CD8-positive, alpha-beta memory T cell (primary cell): Measurements from ENCODE around the gene IQCM. TPM values are rescaled to one million over a fixed set of nuclear protein-coding genes. Genes with fewer than 3 reads are reported as not detected.
"Not testable (repeated sequence)": the region's sequence is repeated elsewhere in the genome, so short reads cannot be mapped to it uniquely, and the experiment has no call there.

Experiments used
- CTCF ChIA-PET: fragments of 350-600 bp; sonication (Branson Sonifier 250); formaldehyde crosslinking; loops from one replicate; lab custom pipeline; 2021; ENCODE audit warnings: antibody characterized with exemption; lab: Charles Lee
- POLR2A ChIA-PET: fragments of 350-600 bp; sonication (Branson Sonifier 250); formaldehyde crosslinking; loops from one replicate; lab custom pipeline; 2021; ENCODE audit warnings: antibody characterized with exemption; lab: Charles Lee
- DNase-seq, 5 donors: peaks; one replicate each; pipeline versions ENCODE4 v3.0.0 to v3.0.0-alpha.2; 2020 to 2022; ENCODE audit warnings: mixed read lengths in 1 of 5
- H3K27ac ChIP-seq: one replicate; pipeline ENCODE4 v1.7.0; 2013; ENCODE audit warnings: low read depth, mild to moderate bottlenecking, low read length, moderate library complexity
- H3K27me3 ChIP-seq: 2 replicates; pipeline ENCODE4 v1.7.0; 2013; ENCODE audit warnings: low read length, mild to moderate bottlenecking; ENCODE audit not compliant: insufficient read depth, poor library complexity, severe bottlenecking
- H3K36me3 ChIP-seq: 2 replicates; pipeline ENCODE4 v1.7.0; 2013; ENCODE audit warnings: mild to moderate bottlenecking, low read length, moderate library complexity; ENCODE audit not compliant: insufficient read depth
- H3K4me1 ChIP-seq: 2 replicates; pipeline ENCODE4 v1.7.0; 2013; ENCODE audit warnings: mild to moderate bottlenecking, low read length, moderate library complexity; ENCODE audit not compliant: insufficient read depth
- H3K4me3 ChIP-seq: 2 replicates; pipeline ENCODE4 v1.7.0; 2013; ENCODE audit warnings: mild to moderate bottlenecking, low read length
- H3K9me3 ChIP-seq: 2 replicates; pipeline ENCODE4 v1.7.0; 2013; ENCODE audit warnings: mild to moderate bottlenecking, low read length
- H3K27ac Mint-ChIP-seq, 8 donors: one replicate each; pipeline ENCODE4 v1.8.0; 2020 to 2021; ENCODE audit warnings: mixed read lengths in 8 of 8, mild to moderate bottlenecking in 6 of 8, inconsistent platforms in 3 of 8, moderate library complexity in 3 of 8
- H3K27me3 Mint-ChIP-seq, 2 donors: one replicate each; pipeline ENCODE4 v1.8.0; 2020 to 2021; ENCODE audit warnings: mixed read lengths in 2 of 2, mild to moderate bottlenecking in 1 of 2, moderate library complexity in 1 of 2
- H3K36me3 Mint-ChIP-seq, 3 donors: one replicate each; pipeline ENCODE4 v1.8.0; 2020 to 2021; ENCODE audit warnings: mixed read lengths in 3 of 3, inconsistent platforms in 1 of 3, mild to moderate bottlenecking in 1 of 3
- H3K4me1 Mint-ChIP-seq, 3 donors: one replicate each; pipeline ENCODE4 v1.8.0; 2020 to 2021; ENCODE audit warnings: mixed read lengths in 3 of 3, inconsistent platforms in 1 of 3, mild to moderate bottlenecking in 1 of 3
- H3K4me3 Mint-ChIP-seq, 7 donors: one replicate each; pipeline ENCODE4 v1.8.0; 2020 to 2021; ENCODE audit warnings: mixed read lengths in 7 of 7, mild to moderate bottlenecking in 6 of 7, moderate library complexity in 4 of 7, inconsistent platforms in 2 of 7
- H3K9me3 Mint-ChIP-seq, 5 donors: one replicate each; pipeline ENCODE4 v1.8.0; 2020 to 2022; ENCODE audit warnings: mixed read lengths in 5 of 5, mild to moderate bottlenecking in 3 of 5, moderate library complexity in 2 of 5, inconsistent platforms in 1 of 5
- polyA plus RNA-seq: library from polyadenylated mRNA; unstranded; fragments of 300-500 nt; fragmentation: Illumina TruSeq; gene quantifications from one replicate; pipeline ENCODE4 v1.2.3, GENCODE V29; 2021
- total RNA-seq, 2 experiments: library from RNA; stranded (reverse); gene quantifications; one replicate each; pipeline ENCODE4 v1.2.3, GENCODE V29; 2021

Gene IQCM
- total and polyA plus RNA-seq, 3 experiments from 2014 or later, result not detected

- H3K4me1 Mint-ChIP-seq, POLR2A ChIA-PET, H3K27ac ChIP-seq, H3K36me3 ChIP-seq, H3K36me3 Mint-ChIP-seq, H3K9me3 ChIP-seq, H3K4me3 ChIP-seq, H3K27ac Mint-ChIP-seq, H3K4me1 ChIP-seq, CTCF ChIA-PET, H3K4me3 Mint-ChIP-seq, H3K27me3 Mint-ChIP-seq, DNase-seq, H3K27me3 ChIP-seq: not testable (repeated sequence)
- peaks cover 0 to 13% (median 2%) of the 10 kb centered on the region in 5 donors for H3K9me3 Mint-ChIP-seq
Observed at GRCh38 chr4:149507309-149507708, 308.3 kb downstream of the IQCM start.

- no peaks in the 10 kb centered on the region for H3K9me3 ChIP-seq
- H3K27ac Mint-ChIP-seq, result no peak overlapping the region
- no peaks in the 10 kb centered on the region for H3K36me3 Mint-ChIP-seq
- ChIA-PET POLR2A (no interaction called here), CTCF (no interaction called here)
- H3K4me3 ChIP-seq, result no peak overlapping the region
- H3K27ac ChIP-seq, result no peak overlapping the region
- H3K4me1 Mint-ChIP-seq, result no peaks in the 10 kb centered on the region
- H3K27me3 Mint-ChIP-seq, result peaks cover 0 to 1% of the 10 kb centered on the region in 2 donors
- H3K4me3 Mint-ChIP-seq, result no peak overlapping the region
- peaks cover 0 to 8% (median 3%) of the 10 kb centered on the region in 5 donors for H3K9me3 Mint-ChIP-seq
- H3K27me3 ChIP-seq, result no peaks in the 10 kb centered on the region
- no peak for DNase-seq
- no peaks in the 10 kb centered on the region for H3K36me3 ChIP-seq
- no peaks in the 10 kb centered on the region for H3K4me1 ChIP-seq
Observed at GRCh38 chr4:149500806-149501205, 314.8 kb downstream of the IQCM start.

GRCh38 chr4:149499726-149500125 is 315.9 kb downstream of the IQCM start:
- POLR2A ChIA-PET, result no interaction called here
- H3K4me1 Mint-ChIP-seq, result no peaks in the 10 kb centered on the region
- no peaks in the 10 kb centered on the region for H3K4me1 ChIP-seq

GRCh38 chr4:149498246-149498645 is 317.4 kb downstream of the IQCM start:
- Histone ChIP-seq H3K9me3 (no peaks in the 10 kb centered on the region), H3K4me1 (no peaks in the 10 kb centered on the region), H3K4me3 (no peak overlapping the region), H3K36me3 (no peaks in the 10 kb centered on the region), H3K27ac (no peak overlapping the region), H3K27me3 (no peaks in the 10 kb centered on the region)
- no peaks in the 10 kb centered on the region for H3K36me3 Mint-ChIP-seq
- peaks cover 0 to 1% of the 10 kb centered on the region in 2 donors for H3K27me3 Mint-ChIP-seq
- DNase-seq, result no peak
- H3K4me3 Mint-ChIP-seq, result no peak overlapping the region
- peaks cover 0 to 11% (median 3%) of the 10 kb centered on the region in 5 donors for H3K9me3 Mint-ChIP-seq
- ChIA-PET POLR2A (no interaction called here), CTCF (no interaction called here)
- no peak overlapping the region for H3K27ac Mint-ChIP-seq
- H3K4me1 Mint-ChIP-seq, result no peaks in the 10 kb centered on the region

More at GRCh38 chr4:149499726-149500125, 315.9 kb downstream of the IQCM start:
- Histone ChIP-seq H3K27me3 (no peaks in the 10 kb centered on the region), H3K27ac (no peak overlapping the region), H3K9me3 (no peaks in the 10 kb centered on the region), H3K4me3 (no peak overlapping the region), H3K36me3 (no peaks in the 10 kb centered on the region)
- no peak for DNase-seq
- H3K27ac Mint-ChIP-seq, result no peak overlapping the region
- peaks cover 0 to 1% of the 10 kb centered on the region in 2 donors for H3K27me3 Mint-ChIP-seq
- H3K9me3 Mint-ChIP-seq, result peaks cover 0 to 8% (median 3%) of the 10 kb centered on the region in 5 donors
- CTCF ChIA-PET, result no interaction called here
- H3K36me3 Mint-ChIP-seq, result no peaks in the 10 kb centered on the region
- no peak overlapping the region for H3K4me3 Mint-ChIP-seq

GRCh38 chr4:149493492-149493891 is 322.2 kb downstream of the IQCM start:
- Mint-ChIP-seq H3K27me3 (no peaks in the 10 kb centered on the region), H3K4me1 (no peaks in the 10 kb centered on the region), H3K27ac (no peak overlapping the region), H3K36me3 (no peaks in the 10 kb centered on the region), H3K9me3 (peaks cover 0 to 10% (median under 1%) of the 10 kb centered on the region in 5 donors), H3K4me3 (no peak overlapping the region)
- H3K4me1 ChIP-seq, result no peaks in the 10 kb centered on the region
- CTCF ChIA-PET, result no interaction called here
- no peak for DNase-seq
- H3K27ac ChIP-seq, result no peak overlapping the region
- H3K27me3 ChIP-seq, result no peaks in the 10 kb centered on the region
- POLR2A ChIA-PET, result no interaction called here
- H3K36me3 ChIP-seq, result no peaks in the 10 kb centered on the region
- no peaks in the 10 kb centered on the region for H3K9me3 ChIP-seq
- no peak overlapping the region for H3K4me3 ChIP-seq

GRCh38 chr4:149489321-149489720 is 326.3 kb downstream of the IQCM start:
- POLR2A ChIA-PET, result no interaction called here
- no peak overlapping the region for H3K4me3 Mint-ChIP-seq

GRCh38 chr4:149486861-149487260 is 328.8 kb downstream of the IQCM start:
- Histone ChIP-seq H3K4me3 (no peak overlapping the region), H3K27me3 (no peaks in the 10 kb centered on the region), H3K36me3 (no peaks in the 10 kb centered on the region), H3K27ac (no peak overlapping the region), H3K9me3 (no peaks in the 10 kb centered on the region), H3K4me1 (no peaks in the 10 kb centered on the region)
- ChIA-PET POLR2A (no interaction called here), CTCF (no interaction called here)
- Mint-ChIP-seq H3K9me3 (peaks cover 2 to 28% (median 2%) of the 10 kb centered on the region in 5 donors), H3K4me3 (no peak overlapping the region), H3K27ac (no peak overlapping the region), H3K4me1 (no peaks in the 10 kb centered on the region), H3K36me3 (no peaks in the 10 kb centered on the region), H3K27me3 (no peaks in the 10 kb centered on the region)
- no peak for DNase-seq

More at GRCh38 chr4:149489321-149489720, 326.3 kb downstream of the IQCM start:
- Mint-ChIP-seq H3K36me3 (no peaks in the 10 kb centered on the region), H3K4me1 (no peaks in the 10 kb centered on the region), H3K27me3 (no peaks in the 10 kb centered on the region), H3K9me3 (peaks cover 2 to 16% (median 2%) of the 10 kb centered on the region in 5 donors), H3K27ac (no peak overlapping the region)
- no peaks in the 10 kb centered on the region for H3K9me3 ChIP-seq
- CTCF ChIA-PET, result no interaction called here
- H3K27me3 ChIP-seq, result no peaks in the 10 kb centered on the region
- no peak overlapping the region for H3K27ac ChIP-seq
- no peak overlapping the region for H3K4me3 ChIP-seq
- H3K4me1 ChIP-seq, result no peaks in the 10 kb centered on the region
- no peaks in the 10 kb centered on the region for H3K36me3 ChIP-seq
- DNase-seq, result no peak

- H3K4me1 ChIP-seq, CTCF ChIA-PET, H3K4me3 Mint-ChIP-seq, H3K36me3 Mint-ChIP-seq, H3K36me3 ChIP-seq, DNase-seq, H3K27me3 Mint-ChIP-seq, H3K4me1 Mint-ChIP-seq, H3K9me3 ChIP-seq, H3K27ac ChIP-seq, H3K27me3 ChIP-seq, H3K4me3 ChIP-seq, POLR2A ChIA-PET, H3K27ac Mint-ChIP-seq: not testable (repeated sequence)
- peaks cover 0 to 13% (median 11%) of the 10 kb centered on the region in 5 donors for H3K9me3 Mint-ChIP-seq
Observed at GRCh38 chr4:149468669-149469068, 347.0 kb downstream of the IQCM start.

GRCh38 chr4:149466446-149466845 is 349.2 kb downstream of the IQCM start:
- Mint-ChIP-seq H3K27ac (no peak overlapping the region), H3K36me3 (no peaks in the 10 kb centered on the region), H3K4me3 (no peak overlapping the region), H3K9me3 (peaks cover 5 to 13% (median 10%) of the 10 kb centered on the region in 5 donors), H3K27me3 (peaks cover 0 to 2% of the 10 kb centered on the region in 2 donors), H3K4me1 (no peaks in the 10 kb centered on the region)
- ChIA-PET POLR2A (no interaction called here), CTCF (no interaction called here)
- Histone ChIP-seq H3K27ac (no peak overlapping the region), H3K36me3 (no peaks in the 10 kb centered on the region), H3K4me1 (no peaks in the 10 kb centered on the region), H3K4me3 (no peak overlapping the region), H3K9me3 (no peaks in the 10 kb centered on the region), H3K27me3 (no peaks in the 10 kb centered on the region)
- no peak for DNase-seq
